Suppressor macrophage treated with lipopolysaccharide for 1 hour (primary cell): Measurements from ENCODE around the gene ANAPC16.
A peak's percentile ranks its signal among the peaks of the same experiment; 100 is the strongest.
"Not testable (repeated sequence)": the region's sequence is repeated elsewhere in the genome, so short reads cannot be mapped to it uniquely, and the experiment has no call there.

Experiments used
- DNase-seq, 3 donors: peaks; one replicate each; pipeline ENCODE4 v3.0.0-alpha.2; 2020 to 2022

Gene ANAPC16

GRCh38 chr10:72265508-72265907 lies 49.7 kb downstream of the ANAPC16 start:
- DNase-seq: no peak

- DNase-seq: no peak
Observed at GRCh38 chr10:72265990-72266865, 50.4 kb downstream of the ANAPC16 start.

- no peak for DNase-seq
Observed at GRCh38 chr10:72267381-72267780, 51.6 kb downstream of the ANAPC16 start.

- no peak for DNase-seq
Observed at GRCh38 chr10:72267819-72268399, 52.1 kb downstream of the ANAPC16 start.

- DNase-seq: not testable (repeated sequence)
Observed at GRCh38 chr10:72268475-72269200, 52.8 kb downstream of the ANAPC16 start.

GRCh38 chr10:72270607-72271281 lies 54.9 kb downstream of the ANAPC16 start:
- DNase-seq: no peak

- DNase-seq: peak; percentile 93 to 95 (median 94)
Observed at GRCh38 chr10:72272689-72273409, 57.0 kb downstream of the ANAPC16 start.

- peak; percentile 99 for DNase-seq
Observed at GRCh38 chr10:72273410-72274212, 57.8 kb downstream of the ANAPC16 start, which contains the start of gene DDIT4. DDIT4 (plus strand) TSS chr10:72273924; CDS start chr10:72274217, 293 bp downstream.

GRCh38 chr10:72274213-72274729 lies 58.5 kb downstream of the ANAPC16 start:
- DNase-seq: peak in 1 of 3 donors; percentile 41

GRCh38 chr10:72274730-72275350 lies 59.0 kb downstream of the ANAPC16 start:
- peak; percentile 50 to 73 (median 55) for DNase-seq

GRCh38 chr10:72275351-72276012 lies 59.7 kb downstream of the ANAPC16 start:
- no peak for DNase-seq

- DNase-seq: no peak
Observed at GRCh38 chr10:72276013-72276387, 60.2 kb downstream of the ANAPC16 start.

- peak; percentile 39 to 55 (median 44) for DNase-seq
Observed at GRCh38 chr10:72276421-72277339, 60.9 kb downstream of the ANAPC16 start.

GRCh38 chr10:72277340-72277995 lies 61.7 kb downstream of the ANAPC16 start:
- no peak for DNase-seq

GRCh38 chr10:72277996-72278667 lies 62.3 kb downstream of the ANAPC16 start:
- DNase-seq: no peak

- DNase-seq: no peak
Observed at GRCh38 chr10:72278668-72279393, 63.0 kb downstream of the ANAPC16 start.

- DNase-seq: not testable (repeated sequence)
Observed at GRCh38 chr10:72279587-72279986, 63.8 kb downstream of the ANAPC16 start.
